GM21717 (cell line): ENCODE measurements around the gene PIGA.

Experiments used
- ATAC-seq: cut with Tn5 transposase; IDR thresholded peaks from one replicate; pipeline ENCODE4 v1.9.1; 2021; ENCODE audit warnings: mild to moderate bottlenecking, moderate library complexity; ENCODE audit not compliant: unreplicated experiment

PIGA gene

DNA sequence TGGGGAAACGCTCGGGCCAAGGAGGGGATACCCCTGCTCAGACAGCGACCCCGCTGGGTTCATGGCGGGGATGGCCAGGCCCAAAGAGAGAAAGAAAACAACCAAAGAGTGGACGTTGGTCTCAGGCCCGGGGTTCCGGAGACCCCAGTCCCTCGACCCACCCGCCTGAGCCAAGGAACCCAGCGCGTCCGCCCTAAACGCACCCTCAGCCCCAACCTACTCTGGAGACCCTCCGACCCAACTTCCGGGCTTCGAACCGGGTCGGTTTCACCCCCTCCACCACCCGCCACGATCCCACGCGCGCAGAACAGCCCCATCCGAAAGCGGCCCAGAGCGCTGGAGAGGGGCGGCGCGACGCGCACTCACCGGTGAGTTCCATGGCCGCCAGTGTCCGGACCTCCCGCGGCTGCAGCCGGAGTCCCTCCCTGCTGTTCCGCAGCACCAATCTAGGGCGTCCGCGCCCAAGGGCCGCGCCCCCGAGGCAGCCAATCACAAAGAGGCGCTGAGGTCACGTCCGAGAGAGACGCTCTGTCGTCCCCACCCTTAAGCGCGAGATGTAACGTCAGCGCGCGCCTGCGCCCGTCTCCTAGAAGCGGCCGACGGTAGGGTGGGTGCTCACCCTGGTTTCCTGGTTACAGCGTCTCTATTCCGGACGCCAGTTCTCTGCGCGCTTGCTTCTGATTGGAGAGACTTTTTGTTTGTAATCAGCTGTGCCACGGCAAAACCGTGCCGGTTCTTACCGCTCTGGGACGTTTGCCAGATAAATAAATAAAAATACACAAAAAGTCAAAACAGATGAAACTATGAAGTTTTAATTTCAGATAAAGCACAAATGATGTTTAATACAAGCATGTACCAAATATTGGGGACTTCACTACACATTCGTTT is at the start of gene PIGA:
Gene PIGA, minus strand, starts transcription at position 389 of the 888 bp plus-strand sequence. CDS start 3,593 bp downstream, outside the sequence.
- ATAC-seq: peak; percentile 98

DNA sequence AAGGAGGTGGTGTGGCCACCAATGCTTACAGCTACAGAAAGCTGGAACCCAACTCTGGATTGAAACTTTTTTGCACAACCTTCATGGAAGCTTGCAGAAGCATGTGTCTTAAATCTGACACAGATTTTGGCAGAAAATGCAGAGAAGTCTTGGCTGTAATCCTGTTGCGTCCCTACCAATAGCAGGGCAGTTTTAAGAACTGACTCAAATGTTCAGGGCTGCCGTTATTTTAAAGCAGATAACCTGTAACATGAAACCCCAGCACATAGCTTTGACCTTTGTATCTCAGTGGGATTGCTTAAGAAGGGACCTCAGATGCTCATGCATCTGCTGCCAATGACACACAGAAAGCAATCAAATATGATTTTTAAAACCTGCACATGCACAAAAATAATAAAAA is 49.0 kb upstream of the PIGA start, which contains the start of gene VEGFD:
Gene VEGFD, minus strand, starts transcription at position 110 of the 400 bp plus-strand sequence. CDS start 467 bp downstream, outside the sequence.
- no peak for ATAC-seq

- ATAC-seq: no peak
Observed at GRCh38 chrX:15382813-15383212, 47.5 kb upstream of the PIGA start.

DNA sequence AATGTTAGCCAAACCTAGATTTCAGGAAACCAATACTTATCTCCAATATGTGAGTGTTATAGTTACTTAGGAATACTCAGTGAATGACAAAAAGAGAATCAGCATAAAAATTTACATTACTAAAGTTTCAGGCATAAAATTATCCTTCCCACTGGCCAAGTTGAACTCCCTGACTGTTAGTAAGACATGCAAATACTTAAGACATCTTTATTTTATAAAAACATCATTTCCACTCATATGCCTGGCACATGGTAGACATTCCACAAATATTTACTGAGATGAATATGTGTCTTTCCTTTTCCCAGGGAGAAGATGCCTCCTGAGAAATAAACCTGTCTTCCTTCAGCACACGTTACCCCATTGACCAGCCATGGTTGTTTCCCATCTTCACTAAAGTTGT is 41.6 kb upstream of the PIGA start:
- ATAC-seq: no peak

GRCh38 chrX:15373976-15374375 is 38.7 kb upstream of the PIGA start:
- no peak for ATAC-seq

- no peak for ATAC-seq
Observed at GRCh38 chrX:15366506-15367352, 31.4 kb upstream of the PIGA start.

DNA sequence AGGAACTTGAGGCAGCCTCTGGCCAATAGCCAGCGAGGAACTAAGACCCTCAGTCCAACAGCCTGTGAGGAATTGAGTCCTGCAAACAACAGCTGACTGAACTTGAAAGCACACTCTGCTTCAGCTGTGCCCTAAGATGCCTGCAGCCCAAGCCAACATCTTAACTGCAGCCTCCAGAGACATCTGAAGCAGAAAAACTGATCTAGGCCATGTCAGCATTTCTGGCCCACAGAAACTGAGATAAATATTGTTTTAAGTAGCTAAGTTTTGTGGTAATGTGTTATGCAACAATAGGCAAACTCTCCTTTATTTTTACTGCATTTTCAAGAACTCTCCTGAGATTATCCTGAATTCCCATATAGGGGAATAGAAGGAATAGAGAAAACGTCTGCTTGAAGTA is 24.4 kb upstream of the PIGA start:
- ATAC-seq: no peak

- ATAC-seq: no peak
Observed at GRCh38 chrX:15358533-15358932, 23.2 kb upstream of the PIGA start.

GRCh38 chrX:15356444-15356843 is 21.1 kb upstream of the PIGA start:
- ATAC-seq: no peak

DNA sequence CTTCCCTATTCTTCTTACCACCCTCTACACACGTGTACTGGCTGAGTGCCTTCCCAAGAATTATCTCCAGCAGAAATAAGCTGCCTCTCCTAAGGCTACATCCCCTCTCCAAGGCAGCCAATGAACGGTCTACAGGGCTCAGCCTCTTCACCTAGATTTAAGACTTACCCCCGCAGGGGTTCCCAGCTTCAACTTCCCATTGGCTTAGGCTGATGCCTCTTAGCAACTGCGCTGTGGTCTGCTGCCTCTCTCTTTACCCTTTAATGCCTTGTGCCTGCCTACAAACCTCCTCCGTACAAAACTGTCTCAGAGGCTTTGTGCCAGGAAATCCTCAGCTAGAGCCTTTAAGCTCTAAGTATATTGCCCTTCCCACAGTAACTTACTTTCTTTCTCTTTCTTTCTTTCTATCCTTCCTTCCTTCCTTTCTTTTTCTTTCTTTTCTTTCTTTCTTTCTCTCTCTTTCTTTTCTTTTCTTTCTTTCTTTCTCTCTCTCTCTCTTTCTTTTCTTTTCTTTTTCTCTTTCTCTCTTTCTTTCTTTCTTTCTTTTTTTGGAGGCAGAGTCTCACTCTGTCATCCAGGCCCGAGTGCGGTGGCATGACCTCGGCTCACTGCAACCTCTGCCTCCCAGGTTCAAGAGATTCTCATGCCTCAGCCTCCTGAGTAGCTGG is 15.1 kb upstream of the PIGA start:
- no peak for ATAC-seq

GRCh38 chrX:15349046-15349445 is 13.7 kb upstream of the PIGA start:
- ATAC-seq: no peak

- ATAC-seq: no peak
Observed at GRCh38 chrX:15345976-15346375, 10.7 kb upstream of the PIGA start.

DNA sequence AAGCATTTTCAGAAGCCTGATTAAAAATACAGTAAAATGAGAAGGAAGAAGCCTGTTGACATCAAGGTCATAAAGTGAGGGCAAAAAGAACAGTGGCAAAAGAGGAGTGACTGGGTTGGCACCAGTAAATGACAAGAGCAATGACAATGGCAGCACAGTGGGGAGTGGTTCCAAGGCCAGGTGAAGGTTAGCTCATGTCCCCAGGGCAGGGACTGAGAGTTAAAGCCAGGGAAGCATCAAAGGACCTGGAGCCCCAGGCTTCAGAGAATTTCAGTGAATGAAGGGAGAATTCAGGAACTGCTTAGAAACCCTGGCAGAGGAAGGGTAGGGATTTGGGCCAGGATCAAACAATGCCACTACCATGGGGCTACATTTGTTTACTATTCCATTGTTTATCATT is 8.8 kb upstream of the PIGA start:
- no peak for ATAC-seq

DNA sequence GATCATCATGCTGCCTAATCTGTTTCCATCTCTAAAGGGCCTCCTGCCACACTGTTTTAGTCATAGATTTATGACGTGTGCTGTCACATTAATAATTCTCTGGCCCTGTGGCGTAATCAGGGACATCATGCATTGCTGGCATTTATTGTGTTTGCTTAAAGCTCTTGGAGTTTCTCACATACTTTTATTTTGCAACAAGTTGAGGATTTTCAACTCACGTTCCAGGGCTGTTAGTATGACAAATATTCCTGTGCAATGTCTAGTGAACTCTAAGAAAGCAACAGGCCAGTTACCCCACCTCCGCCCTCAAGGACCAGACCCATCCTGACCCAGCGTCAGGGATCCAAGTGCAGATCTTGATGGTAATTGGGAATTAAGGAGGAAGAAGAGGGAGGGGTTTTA is 7.8 kb upstream of the PIGA start:
- ATAC-seq: no peak

GRCh38 chrX:15340867-15341266 is 5.5 kb upstream of the PIGA start:
- no peak for ATAC-seq

GRCh38 chrX:15336023-15336413 is 695 bp upstream of the PIGA start:
- ATAC-seq: no peak

DNA sequence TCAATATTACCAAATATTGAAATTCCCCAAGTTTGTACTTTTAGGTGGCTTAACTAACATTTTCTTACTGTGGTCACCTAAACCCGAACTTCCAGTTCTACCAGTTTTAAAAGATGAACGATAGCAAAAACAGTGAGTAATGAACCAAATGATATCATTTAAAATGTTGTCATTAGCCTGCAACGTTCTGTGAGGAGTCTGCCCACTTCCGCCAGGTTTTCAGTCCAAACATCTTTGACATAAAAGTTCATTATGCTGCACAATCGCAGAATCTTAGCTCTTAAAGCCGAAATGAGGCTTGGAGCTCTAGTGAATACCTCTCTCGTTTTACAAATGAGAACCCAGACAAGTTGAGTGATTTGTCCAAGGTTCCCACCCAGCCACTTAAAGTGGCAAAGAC is 762 bp downstream of the PIGA start:
- ATAC-seq: no peak

GRCh38 chrX:15328821-15329220 is 6.5 kb downstream of the PIGA start:
- no peak for ATAC-seq

DNA sequence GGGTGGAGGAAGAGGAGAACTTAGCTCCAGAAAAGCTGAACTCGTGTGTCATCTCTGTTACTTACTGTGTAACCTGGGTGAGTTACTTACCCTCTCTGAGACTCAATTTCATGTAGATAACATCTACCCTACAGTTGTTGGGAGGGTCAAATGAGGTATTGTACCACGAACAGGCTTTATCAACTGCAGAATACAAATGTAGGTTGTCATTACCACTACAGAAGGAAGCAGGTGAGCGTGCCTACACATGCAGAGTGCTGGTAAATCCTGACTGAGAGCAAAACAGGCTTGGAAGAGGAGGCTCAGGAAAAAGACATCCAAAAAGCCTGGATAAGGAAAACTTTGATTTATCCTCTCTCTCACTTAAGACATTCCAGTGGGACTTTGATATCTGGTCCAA is 7.2 kb downstream of the PIGA start:
- ATAC-seq: no peak

DNA sequence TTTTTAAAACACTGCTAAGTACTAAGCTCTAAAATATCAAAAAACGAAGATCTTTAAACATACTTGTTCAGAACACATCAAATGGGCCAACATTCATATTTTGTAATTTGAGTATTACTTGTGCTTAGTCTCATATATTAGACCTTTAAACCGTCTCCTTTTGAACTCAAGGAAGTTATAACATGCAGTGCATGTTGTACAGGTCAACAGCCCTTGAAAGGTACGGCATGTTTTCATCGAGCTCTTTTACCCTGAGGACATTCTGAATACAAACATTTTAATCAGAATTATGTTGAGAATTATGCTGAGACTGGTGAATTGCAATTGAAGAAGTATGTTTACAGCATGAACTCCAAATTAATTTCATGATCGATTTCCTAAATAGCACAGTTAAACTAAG is 12.9 kb downstream of the PIGA start:
- ATAC-seq: no peak

- ATAC-seq: no peak
Observed at GRCh38 chrX:15322072-15322471, 13.3 kb downstream of the PIGA start.
